GM12891 (cell line): ENCODE results near the gene FAM222A.

Experiments
- DNase-seq: peaks from one replicate; pipeline ENCODE4 v3.0.0; 2011; ENCODE audit warnings: low spot score; ENCODE audit not compliant: insufficient read length
- FAIRE-seq: peaks from 2 replicates; lab custom pipeline; 2011; peaks lifted over from hg19 to GRCh38; lab: Jason Lieb, UNC
- PAX5 ChIP-seq: IDR thresholded peaks from 2 replicates; pipeline ENCODE4 v1.6.1; 2011; ENCODE audit warnings: low read length, moderate library complexity, mild to moderate bottlenecking; ENCODE audit not compliant: insufficient read depth, severe bottlenecking
- POLR2A ChIP-seq: IDR thresholded peaks from 2 replicates; pipeline ENCODE4 v1.6.1; 2011; ENCODE audit warnings: low read depth, low read length, control low read depth
- POLR2AphosphoS5 ChIP-seq: IDR thresholded peaks from 2 replicates; pipeline ENCODE4 v1.6.1; 2011; ENCODE audit warnings: low read depth, low read length, control low read depth
- POU2F2 ChIP-seq: IDR thresholded peaks from 2 replicates; pipeline ENCODE4 v1.6.1; 2011; ENCODE audit warnings: low read depth, mild to moderate bottlenecking, control low read depth, low read length, moderate library complexity
- SPI1 ChIP-seq: IDR thresholded peaks from 2 replicates; pipeline ENCODE4 v1.6.1; 2011; ENCODE audit warnings: low read depth, low read length, control low read depth
- TAF1 ChIP-seq: IDR thresholded peaks from 2 replicates; pipeline ENCODE4 v1.6.1; 2011; ENCODE audit warnings: low read depth, low read length, control low read depth

Gene FAM222A

DNA sequence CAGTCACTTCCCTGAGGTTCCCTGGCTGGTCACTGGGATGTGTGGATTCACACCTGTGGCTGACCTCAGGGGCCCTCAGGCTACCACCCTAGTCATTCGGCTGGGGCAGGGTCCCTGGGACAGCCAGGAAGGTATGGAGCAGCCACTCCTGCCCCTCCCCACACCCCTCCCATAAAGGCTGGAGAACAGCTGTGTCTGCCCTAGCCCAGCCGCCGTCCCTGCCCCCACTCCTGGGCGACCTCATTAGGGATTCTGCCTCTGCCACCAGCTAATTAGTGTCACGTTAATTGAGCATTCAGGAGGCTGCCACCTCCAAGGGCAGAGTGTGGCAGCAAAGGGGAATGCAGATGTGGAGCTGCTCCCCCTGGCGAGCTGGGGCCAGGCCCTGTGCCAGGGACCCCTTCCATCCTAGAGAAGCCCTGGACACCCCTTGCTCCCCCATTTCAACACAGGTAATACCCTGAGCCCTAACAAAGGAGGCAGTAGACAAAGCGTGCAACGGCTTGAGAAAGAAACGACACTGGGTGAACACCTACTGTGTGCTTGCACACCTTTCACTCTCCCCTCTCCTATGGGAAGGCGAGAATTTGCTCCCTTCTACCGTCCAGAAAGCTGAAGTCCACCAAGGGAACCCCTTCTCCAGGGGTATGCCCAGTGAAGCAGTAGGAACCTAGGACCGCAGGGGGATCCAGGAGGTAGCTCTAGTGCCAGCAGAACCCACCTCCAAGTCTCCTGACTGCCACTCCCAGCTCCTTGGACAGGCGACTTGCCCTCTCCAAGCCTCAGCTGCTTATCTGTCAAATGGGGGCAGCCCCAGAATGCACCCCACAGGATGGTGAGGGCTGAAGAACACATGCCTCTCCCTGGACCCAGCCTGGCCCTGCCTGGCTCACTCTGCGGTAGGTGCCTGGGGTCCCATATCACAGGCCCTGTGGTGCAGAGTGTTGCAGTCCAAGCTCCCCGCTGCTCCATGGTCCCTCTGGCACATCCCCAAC, 45.1 kb downstream of the FAM222A start:
- no peak for DNase-seq
- TF ChIP-seq PAX5: no peak
- TF ChIP-seq TAF1: no peak
- no peak for TF ChIP-seq POU2F2
- no peak for TF ChIP-seq SPI1
- no peak for TF ChIP-seq POLR2AphosphoS5
- no peak for TF ChIP-seq POLR2A
- FAIRE-seq: no peak

DNA sequence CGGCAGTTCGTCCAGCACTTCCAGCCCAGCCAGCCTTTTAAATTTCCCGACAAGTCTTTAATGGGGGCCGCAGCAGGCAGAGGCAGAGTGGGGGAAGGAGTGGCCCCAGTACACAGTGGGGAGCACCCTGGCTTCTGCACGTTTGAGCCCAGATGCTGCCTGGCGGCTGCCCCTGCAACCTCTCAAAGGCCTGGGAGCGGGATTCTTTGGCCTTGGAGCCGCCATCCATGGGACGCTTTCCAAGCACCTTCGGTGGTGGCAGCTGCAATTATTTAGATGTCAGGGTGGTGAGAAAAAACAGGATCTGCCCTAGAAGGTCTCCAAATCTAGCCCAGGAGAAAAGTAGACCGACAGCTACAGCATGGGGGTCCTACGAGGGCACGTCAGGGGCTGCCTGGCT, 46.0 kb downstream of the FAM222A start:
- no peak for TF ChIP-seq SPI1
- no peak for TF ChIP-seq TAF1
- no peak for TF ChIP-seq POLR2A
- no peak for TF ChIP-seq PAX5
- no peak for TF ChIP-seq POU2F2
- no peak for TF ChIP-seq POLR2AphosphoS5
- no peak for DNase-seq
- no peak for FAIRE-seq

DNA sequence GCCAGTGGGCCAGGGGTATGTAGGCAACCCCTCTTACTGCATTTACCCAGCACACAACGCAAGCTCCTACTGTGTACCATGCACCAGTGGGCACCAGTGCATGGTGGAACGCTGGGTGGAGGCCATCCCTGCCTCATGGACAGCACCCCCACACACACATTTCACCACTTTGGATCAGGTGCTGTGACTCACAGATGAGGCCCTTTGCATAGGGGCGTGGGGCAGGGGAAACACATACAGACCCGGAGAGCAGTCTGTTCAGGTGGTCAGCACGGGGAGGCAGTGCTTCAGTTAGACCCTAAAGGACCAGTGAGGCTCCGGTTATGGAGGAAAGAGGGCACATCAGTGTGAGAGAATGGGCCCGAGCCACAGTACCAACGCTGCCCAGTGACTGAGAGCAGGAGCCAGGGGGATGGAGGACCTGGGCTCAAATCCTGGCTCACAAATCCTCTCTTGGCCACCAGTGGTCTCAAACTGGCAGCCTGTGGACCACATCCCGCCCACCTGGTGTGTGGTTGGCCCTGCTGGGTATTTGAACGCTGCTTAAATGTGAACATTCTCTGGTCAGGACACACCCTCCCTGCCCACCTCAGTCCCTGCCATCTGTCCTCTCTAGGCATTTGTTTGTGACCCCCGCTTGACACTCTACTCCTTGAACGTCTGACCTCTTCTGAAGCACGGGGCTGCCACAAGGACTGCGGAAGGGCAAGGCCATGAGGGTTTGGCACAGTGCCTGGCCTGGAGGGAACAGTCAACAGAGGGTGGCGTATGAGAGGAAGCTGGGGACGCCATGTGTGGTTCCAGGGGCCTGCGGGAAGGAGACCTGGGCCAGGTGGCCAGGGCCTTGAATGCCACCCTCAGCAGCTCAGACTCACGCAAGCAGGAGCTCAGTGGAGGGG, 46.7 kb downstream of the FAM222A start:
- DNase-seq (no peak), FAIRE-seq (no peak)
- no peak for TF ChIP-seq POLR2AphosphoS5
- TF ChIP-seq POLR2A: no peak

DNA sequence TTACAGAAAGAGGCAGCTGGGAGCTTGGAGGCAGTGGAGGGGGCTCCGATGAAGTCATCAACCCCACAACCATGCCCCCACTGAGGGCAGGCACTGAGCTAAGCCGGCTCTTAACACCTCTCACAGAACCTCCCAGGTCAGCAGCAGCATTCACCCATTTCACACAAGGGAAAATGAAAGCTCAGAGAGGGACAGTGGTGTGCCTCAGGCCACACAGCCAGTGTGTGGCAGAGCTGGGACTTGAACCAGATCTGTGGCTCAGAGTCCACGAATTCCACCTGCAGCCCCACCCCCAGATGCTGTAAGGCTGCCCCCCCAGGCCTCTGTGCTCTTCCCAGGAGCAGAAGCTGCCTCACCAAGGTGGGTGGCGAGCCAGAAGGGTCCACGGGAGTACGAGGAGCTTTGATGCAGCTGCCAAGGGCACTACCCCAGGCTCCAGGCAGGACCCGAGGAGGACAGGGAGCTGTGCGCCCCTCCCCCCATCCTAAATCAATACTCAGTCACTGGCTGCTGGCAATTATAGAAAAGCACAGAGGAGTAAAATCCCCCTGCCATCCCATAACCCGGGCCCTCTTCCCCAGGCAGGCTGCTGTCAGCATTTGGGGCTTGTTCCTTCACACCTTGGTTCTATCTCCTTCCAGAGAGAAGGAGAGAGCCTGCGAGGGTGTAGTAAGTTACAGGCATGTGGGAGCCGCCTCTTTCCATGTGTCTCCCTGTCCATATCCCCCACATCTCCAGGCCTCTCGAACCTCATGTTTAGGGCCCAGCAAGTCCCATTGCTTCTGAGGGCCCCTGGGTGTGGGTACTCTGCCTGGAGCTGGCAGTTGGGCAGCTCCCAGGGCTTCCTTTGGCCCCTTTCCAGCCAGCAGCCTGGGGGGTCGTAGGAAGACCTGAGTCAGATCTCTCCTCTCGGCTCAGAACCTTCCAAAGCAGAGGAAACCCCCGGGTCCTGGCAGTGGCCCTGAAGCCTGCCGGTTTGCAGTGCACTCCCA, 47.6 kb downstream of the FAM222A start:
- TF ChIP-seq TAF1 (no peak), POU2F2 (no peak), PAX5 (no peak), SPI1 (no peak), POLR2A (no peak), POLR2AphosphoS5 (no peak)
- DNase-seq: no peak
- FAIRE-seq: no peak

DNA sequence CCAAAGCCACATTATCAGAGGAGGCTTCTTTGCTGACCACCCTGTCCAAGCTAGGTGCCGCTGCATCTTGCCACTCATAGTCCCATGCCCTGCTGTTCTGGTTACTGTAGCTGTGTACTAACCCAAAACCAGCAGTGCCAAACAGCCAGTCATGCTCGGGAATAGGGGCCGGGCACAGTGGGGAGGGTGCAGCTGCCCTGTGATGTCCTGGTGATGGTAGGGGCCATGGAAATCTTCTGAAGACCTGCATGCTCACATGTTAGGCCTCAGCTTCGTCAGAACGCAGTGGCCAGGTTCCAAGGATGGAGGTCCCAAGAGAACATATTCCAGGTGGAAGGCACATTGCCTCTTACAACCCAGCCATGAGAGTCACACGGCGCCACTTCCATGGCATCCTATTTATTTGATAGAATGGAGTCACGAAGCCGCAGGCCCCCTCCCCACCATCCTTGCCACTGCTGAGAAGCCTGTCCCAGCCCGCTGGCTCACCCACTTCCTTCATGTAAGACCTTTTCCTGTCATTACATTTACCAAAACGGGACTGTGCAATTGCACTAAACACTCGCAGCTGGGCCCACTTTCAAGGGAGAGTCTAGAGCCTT, 48.5 kb downstream of the FAM222A start:
- DNase-seq (no peak), FAIRE-seq (no peak)
- TF ChIP-seq SPI1: no peak

DNA sequence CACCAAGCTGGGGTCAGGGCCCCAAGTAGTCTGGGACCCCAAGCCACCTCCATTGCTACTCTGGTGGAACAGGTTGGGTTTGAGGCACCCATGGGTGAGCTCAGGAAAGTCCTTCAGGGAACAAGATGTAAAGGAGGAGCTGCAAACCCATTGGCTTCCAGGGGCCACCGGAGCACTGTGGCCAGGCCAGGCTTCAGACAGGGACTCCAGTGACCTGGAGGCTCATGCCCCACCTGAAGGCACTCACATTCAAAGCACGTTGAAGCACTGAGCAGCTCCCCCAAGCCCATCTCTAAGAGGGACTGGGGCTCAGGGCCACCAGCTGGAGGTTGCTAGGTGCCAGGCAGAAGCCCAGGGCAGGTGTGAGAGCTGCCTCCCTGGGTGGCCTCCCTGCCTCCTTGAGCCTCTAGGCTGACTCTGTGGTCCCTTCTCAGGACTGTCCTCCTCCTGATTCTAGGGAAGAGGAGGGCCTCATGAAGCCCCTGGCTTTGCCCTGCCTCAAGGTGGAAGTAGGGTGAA, 49.1 kb downstream of the FAM222A start:
- DNase-seq (no peak), FAIRE-seq (no peak)
- TF ChIP-seq SPI1: no peak
- TF ChIP-seq TAF1: no peak
- no peak for TF ChIP-seq POLR2A
- TF ChIP-seq POU2F2: no peak
- TF ChIP-seq POLR2AphosphoS5: no peak
- no peak for TF ChIP-seq PAX5

DNA sequence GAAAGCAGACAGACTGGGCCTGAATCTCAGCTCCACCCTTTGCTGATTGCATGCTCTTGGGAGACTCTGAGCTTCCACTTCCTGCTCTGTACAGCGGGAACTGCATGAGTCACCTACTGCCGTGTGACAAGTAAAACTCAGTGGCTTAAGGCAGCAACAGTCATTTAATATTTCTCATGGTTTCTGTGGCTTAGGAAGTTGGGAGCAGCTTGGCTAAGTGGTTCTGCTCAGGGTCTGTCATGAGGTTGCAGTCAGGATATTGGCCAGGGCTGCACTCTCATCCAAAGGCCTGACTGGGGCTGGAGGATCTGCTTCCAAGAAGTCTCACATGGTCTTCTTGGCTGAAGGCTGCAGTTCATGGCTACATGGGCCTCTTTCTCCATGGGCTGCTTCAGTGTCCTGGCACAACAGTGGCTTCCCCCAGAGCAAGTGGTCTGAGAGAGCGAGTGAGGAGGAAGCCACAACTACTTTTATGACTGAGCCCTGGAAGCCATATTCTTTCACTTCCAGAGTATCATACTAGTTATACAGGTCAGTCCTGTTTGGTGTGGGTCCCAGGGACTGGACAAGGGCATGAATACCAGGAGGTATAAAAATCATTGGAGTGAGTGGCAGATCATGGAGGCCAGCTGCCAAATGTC, 49.7 kb downstream of the FAM222A start:
- FAIRE-seq (no peak), DNase-seq (no peak)
- TF ChIP-seq POU2F2 (no peak), TAF1 (no peak), SPI1 (no peak), POLR2AphosphoS5 (no peak), PAX5 (no peak)

DNA sequence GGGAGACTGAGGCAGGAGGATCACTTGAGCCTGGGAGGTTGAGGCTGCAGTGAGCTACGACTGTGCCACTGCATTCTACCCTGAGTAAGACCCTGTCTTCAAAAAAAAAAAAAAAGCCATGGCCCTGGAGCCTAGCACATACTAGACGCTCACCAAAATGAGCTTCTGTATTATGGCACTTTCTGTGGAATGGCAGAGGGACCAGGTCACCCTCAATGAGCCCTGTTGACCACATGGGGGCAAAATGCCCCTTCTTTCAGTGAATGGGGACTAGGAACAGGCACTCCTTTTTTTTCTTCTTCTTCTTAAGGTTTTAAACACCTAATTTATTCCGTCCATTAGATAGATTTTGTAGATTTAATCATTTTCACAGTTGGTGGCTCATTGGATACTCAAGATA, 50.5 kb downstream of the FAM222A start:
- DNase-seq: no peak
- FAIRE-seq: no peak
- TF ChIP-seq POLR2AphosphoS5 (no peak), PAX5 (no peak)
